Ecto neural progenitor cell (in vitro differentiated cells): ENCODE data around the gene MALL.
"Not testable (repeated sequence)": the region's sequence is repeated elsewhere in the genome, so short reads cannot be mapped to it uniquely, and the experiment has no call there.

Source experiments
- DNase-seq: peaks from one replicate; pipeline ENCODE4 v3.0.0-alpha.2; 2018; ENCODE audit warnings: low spot score

The MALL gene

DNA sequence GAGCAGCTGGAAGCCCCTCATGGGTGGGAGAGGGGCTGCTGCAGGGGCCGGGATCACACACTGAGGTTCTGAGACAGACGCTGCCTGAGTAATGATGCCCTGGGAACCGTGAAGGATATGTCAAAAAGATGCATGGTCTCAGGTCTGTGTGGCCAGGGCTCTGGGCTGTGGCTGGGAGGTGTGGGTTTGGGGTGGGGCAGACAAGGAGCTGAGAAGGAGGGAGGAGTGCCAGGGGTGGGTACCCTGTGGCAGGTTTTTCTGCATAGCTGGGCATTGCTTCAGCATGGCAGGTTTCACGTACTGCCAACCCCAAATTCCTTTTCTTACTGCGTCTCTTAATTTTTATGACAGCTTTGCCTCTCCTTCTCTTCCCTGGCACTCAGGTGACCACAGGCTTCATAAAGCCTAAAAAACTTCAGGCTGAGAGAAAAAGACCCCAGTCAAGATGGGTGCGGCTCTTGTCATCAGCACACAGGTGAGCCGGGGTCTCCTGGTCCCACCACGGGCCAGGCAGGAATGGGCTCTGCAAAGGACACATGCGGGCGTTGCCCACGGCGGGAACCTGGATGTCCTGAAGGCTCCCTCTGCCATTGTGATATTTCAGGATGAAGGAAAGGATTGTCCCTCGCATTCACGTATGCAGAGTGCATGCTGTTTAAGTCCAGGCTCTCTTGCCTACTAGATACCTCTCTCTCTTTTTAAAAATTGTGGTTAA lies 18.0 kb downstream of the MALL start:
- DNase-seq: no peak

- peak; percentile 28 for DNase-seq
These were observed 19.5 kb downstream of the MALL start for GRCh38 chr2:110095994-110096633.

GRCh38 chr2:110094884-110095534 lies 20.6 kb downstream of the MALL start:
- DNase-seq: not testable (repeated sequence)

GRCh38 chr2:110093924-110094323 lies 21.7 kb downstream of the MALL start:
- not testable (repeated sequence) for DNase-seq

DNA sequence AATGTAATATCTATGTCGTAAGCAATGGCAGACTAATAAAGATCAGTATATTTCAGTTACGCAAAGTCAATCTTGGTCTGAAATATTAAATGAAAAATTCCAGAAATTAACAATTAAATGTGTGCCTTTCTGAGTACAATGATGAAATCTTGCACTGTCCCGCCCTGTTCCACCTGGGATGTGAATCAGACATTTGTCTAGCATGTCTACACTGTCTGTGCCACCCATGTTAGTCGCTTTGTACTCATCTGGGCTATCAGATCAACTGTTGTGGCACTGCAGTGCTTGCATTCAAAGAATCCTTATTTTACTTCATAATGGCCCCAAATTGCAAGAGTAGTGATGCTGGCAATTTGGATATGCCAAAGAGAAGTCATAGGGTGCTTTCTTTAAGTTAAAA lies 25.5 kb downstream of the MALL start:
- DNase-seq: not testable (repeated sequence)

DNA sequence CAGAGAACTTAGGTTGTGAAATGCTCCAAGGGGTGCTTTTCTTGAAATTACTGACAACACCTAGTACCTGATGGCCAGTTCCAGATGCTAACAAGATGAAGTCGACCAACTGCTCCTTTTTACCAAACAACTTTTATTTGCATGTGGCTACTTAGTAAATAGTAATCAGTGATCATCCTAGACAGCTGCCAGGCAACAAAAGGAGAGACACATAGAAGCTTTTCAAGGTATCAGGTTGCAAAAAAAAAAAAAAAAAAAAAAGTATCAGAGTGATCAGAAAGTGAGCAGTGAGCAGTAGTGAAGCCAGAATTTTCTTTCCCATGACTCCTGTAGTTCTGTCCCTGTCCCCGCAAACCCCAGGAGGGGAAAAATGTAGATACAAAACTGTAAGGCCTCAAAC lies 31.9 kb downstream of the MALL start:
- DNase-seq: not testable (repeated sequence)

- DNase-seq: not testable (repeated sequence)
These were observed 32.5 kb downstream of the MALL start for GRCh38 chr2:110083162-110083561.

DNA sequence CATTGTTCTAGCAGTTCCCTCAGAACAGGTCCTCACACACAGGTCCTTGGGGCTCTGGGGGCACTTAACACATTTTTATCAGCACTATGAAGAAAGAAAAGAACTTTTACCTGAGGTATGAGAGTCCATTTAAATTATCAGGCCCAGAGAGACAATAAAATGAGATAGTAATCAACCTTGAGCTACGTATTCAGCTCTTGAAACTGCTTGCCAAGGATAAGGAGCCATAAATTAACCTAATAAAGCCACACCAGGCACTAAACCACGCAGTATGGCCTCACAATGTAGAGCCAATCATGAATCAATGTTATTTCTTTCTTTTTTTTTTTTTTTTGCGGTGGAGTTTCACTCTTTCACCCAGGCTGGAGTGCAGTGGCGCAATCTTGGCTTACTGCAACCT lies 37.5 kb downstream of the MALL start:
- DNase-seq: not testable (repeated sequence)

GRCh38 chr2:110075896-110076295 lies 39.7 kb downstream of the MALL start:
- not testable (repeated sequence) for DNase-seq

DNA sequence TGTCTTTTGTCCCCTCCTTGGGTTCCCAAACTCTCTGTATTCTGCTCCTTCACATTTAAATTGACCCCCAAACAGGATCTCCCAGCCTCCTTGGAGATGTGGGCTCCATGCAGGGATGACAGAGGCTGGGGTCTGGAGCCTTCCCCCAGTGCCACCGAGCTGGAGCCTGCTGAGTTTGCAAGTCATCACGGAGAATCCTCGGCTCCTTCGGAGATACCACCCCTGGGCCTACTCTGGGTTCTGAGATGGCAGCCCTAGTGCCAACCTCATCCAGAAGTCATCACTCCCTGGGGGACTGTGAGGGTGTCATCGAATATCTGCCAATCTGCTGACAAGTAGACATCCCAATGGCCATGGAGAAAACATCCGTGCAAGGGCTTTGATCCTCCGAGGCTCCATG lies 45.8 kb downstream of the MALL start:
- peak; percentile 13 for DNase-seq

DNA sequence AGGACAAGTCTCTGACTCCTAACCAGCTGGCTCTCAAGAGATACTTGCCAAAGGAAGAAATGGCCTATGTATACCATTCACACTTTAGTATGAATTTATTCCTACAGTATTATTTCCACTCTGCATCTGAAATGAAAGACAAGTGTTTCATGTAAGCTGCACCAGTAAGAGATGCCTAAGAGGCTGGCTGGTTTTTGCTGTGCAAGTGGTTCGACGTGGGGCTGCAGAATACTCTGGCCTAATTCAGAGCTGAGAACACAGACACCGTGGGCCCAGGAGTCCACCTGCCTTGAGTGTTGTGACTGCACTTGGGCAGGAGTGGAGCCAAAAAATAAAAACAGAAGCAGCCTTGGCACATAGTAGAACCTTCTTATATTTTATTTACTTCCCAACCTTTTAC lies 47.5 kb downstream of the MALL start:
- DNase-seq: peak; percentile 28

DNA sequence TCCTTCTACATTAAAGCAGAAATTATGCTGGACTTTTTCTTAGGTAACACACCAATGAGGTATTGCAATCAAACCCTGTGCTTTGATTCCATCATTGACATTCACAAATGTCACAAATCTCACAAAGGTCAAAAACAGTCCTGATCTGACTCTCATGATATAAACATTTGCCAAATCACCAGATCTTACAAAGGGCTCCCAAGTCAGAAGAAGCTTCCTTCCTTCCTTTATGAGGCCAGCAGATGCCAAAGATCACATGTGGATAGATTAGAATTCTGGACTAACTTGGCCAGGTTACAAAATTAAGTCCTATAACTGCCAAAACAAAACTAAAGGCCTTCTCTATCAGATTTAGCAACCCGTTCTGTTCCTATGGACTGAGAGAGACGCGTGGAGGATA lies 53.3 kb downstream of the MALL start:
- DNase-seq: not testable (repeated sequence)

DNA sequence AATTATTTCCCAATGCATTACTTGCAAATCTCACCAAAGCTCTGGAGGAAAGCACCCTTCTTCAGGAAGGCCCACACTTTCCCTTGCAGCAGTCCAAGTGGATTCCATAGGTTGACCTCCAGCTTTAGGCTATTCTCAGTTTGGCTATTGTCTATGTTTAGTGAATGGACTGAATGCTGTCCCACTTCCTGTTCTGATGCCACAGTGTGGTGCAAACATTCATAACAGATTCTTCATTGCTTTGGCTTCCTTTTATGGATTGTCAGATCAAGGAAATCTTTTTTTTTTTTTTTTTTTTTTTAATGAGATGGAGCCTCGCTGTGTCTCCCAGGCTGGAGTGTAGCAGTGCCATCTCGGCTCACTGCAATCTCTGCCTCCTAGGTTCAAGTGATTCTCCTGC lies 55.1 kb downstream of the MALL start:
- DNase-seq: not testable (repeated sequence)

GRCh38 chr2:110059694-110060358 lies 55.8 kb downstream of the MALL start:
- DNase-seq: not testable (repeated sequence)

GRCh38 chr2:110059009-110059693 lies 56.5 kb downstream of the MALL start:
- DNase-seq: not testable (repeated sequence)

DNA sequence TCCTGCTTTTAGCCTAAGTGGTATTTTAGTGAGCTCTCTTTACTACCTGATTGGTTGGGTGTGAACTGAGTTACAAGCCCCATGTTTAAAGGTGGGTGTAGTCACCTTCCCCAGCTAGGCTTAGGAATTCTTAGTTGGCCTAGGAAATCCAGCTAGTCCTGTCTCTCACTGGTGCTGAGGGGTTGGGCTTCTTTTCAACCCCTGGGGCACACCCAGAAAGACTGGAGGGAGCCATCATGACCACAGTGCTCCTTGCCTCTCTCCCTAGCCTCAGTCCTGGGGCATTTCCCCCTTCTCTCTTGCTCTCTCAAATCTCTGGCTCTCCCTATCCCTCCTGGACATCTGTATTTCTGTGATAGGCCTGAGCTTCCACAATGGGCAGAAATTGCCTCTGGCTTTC lies 57.6 kb downstream of the MALL start:
- not testable (repeated sequence) for DNase-seq

DNA sequence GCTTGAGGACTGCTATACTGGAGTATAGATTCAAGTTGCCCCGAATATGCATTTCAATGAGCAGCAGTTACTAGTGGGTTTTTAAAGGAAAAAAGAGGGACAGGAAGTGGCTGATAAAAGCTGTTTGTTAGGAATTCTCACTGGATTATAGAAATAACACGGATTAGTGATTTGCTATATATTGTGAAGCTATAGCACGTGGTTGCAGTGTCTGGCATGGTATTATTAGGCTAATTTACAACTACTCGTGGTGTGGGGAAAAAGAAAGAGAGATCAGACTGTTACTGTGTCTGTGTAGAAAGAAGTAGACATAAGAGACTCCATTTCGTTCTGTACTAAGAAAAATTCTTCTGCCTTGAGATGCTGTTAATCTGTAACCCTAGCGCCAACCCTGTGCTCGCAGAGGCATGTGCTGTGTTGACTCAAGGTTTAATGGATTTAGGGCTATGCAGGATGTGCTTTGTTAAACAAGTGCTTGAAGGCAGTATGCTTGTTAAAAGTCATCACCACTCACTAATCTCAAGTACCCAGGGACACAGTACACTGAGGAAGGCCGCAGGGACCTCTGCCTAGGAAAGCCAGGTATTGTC lies 59.7 kb downstream of the MALL start:
- DNase-seq: not testable (repeated sequence)

DNA sequence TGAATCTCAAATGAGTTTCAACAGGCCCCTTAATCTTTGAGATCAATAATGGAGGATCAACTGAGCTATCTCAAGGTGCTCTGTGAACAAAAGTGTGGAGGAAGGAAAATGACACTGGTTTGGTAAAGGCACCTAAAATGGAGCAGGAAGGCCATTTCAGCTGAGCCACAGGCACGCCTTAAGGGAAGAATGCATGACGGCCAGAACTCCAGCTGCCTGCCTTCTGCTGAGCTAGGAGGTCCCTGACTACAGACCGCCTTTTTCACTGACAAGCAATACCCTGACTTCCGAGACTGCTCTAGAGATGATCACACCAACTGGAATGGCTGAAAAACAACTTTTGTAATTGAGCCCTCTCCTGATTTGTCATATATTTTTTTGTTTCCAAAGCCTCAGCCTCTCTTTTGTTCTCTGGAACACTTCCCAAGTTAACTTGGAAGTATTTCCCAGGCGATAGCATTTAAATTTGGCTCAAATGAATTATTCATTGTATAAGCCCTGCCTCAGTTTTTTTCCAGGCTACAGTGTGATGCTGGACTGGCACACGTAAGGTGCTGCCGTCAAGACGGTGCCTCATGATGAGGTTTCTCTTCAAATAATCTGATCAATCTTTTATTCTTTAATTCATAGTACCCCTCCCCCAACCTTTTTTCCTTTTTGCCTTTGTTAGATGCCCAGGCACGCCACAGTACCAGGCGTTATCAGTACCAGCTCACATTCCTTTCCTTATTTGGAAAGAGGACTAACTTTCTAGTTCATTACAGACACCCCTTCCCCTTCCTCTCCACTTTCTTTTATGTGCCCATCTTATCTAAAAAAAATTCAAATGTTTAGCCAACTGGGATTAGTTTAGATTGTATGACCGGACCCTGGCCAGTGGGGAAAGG lies 60.9 kb downstream of the MALL start:
- peak; percentile 55 for DNase-seq

GRCh38 chr2:110053688-110054087 lies 61.9 kb downstream of the MALL start:
- DNase-seq: not testable (repeated sequence)

- not testable (repeated sequence) for DNase-seq
These were observed 63.5 kb downstream of the MALL start for GRCh38 chr2:110052166-110052565.
